ENCODE results near the gene PFDN1.
A peak's percentile ranks its signal among the peaks of the same experiment; 100 is the strongest.

PFDN1 gene

DNA sequence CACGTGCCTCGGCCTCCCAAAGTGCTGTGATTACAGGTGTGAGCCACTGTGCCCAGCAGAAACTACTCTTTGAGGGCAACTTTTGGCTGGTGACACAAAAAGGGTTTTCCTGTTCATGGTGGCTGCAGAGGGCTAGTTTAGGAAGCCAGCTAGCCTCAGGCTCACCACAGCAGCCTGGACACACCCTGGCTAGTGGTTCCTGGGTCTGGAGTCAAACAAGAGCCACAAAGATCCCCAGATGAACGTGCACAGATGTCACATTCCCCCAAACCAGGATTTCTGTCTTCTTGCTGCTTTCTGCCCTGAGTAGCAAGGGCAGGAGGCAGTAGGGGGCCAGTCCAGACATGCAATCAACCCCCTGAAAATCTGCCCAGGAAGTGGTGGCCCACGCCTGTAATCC is 36.7 kb upstream of the PFDN1 start:
- TF ChIP-seq, protein P1, sequence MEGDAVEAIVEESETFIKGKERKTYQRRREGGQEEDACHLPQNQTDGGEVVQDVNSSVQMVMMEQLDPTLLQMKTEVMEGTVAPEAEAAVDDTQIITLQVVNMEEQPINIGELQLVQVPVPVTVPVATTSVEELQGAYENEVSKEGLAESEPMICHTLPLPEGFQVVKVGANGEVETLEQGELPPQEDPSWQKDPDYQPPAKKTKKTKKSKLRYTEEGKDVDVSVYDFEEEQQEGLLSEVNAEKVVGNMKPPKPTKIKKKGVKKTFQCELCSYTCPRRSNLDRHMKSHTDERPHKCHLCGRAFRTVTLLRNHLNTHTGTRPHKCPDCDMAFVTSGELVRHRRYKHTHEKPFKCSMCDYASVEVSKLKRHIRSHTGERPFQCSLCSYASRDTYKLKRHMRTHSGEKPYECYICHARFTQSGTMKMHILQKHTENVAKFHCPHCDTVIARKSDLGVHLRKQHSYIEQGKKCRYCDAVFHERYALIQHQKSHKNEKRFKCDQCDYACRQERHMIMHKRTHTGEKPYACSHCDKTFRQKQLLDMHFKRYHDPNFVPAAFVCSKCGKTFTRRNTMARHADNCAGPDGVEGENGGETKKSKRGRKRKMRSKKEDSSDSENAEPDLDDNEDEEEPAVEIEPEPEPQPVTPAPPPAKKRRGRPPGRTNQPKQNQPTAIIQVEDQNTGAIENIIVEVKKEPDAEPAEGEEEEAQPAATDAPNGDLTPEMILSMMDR (conservative IDR thresholded peaks at IDR 0.05; ENCODE audit: control insufficient read depth, insufficient read depth, low read depth, low read length) = no peak
- no peak for DNase-seq (ENCODE audit: low read depth)
- no peak overlapping the region for H3K4me3 ChIP-seq (ENCODE audit: control insufficient read depth, low read depth, low read length)

DNA sequence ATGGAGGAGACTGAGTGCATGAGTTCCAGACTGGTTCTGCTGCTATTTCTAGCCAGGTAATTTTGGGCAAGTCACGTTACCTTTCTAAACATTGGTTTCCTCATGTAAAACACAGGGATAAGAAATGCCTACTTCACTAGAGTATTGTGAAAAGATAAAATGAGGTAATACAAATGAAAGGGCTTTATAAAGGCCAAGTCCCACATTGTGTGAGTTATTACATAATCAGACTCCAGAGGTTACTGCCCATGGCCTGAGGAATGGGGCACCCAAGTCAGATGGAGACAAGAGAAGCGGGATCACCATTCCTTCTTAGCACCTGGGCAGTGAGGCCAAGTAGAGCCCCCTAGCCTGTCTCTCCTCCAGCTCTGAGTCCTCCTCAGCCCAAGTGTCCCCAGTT is 36.0 kb upstream of the PFDN1 start:
- TF ChIP-seq, protein P1 (conservative IDR thresholded peaks at IDR 0.05; ENCODE audit: control insufficient read depth, insufficient read depth, low read depth, low read length) = no peak
- DNase-seq (ENCODE audit: low read depth) = no peak
- H3K4me3 ChIP-seq (ENCODE audit: control insufficient read depth, low read depth, low read length) = no peak overlapping the region

DNA sequence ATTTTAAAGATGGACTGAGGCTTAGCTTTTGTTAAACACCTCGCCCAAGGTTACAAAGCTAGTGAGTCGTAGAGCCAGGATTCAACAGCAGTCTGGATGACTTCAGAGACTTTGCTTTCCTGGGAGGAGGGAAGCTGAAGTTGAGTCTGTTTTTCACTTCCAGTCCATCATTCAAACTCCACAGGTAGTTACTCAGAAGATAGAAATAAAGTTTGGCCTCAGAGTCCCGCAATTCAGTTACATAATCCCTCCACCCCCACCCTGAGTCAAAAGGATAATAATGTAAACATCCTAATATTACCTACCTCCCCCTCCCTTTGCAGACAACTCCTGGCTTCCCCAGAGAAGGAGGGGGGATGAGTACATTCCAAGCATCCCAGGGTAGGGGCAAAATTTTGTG is 35.4 kb upstream of the PFDN1 start:
- no peak overlapping the region for H3K4me3 ChIP-seq (ENCODE audit: control insufficient read depth, low read depth, low read length)
- TF ChIP-seq, protein P1 (conservative IDR thresholded peaks at IDR 0.05; ENCODE audit: control insufficient read depth, insufficient read depth, low read depth, low read length) = no peak
- DNase-seq (ENCODE audit: low read depth) = peak; percentile 37

DNA sequence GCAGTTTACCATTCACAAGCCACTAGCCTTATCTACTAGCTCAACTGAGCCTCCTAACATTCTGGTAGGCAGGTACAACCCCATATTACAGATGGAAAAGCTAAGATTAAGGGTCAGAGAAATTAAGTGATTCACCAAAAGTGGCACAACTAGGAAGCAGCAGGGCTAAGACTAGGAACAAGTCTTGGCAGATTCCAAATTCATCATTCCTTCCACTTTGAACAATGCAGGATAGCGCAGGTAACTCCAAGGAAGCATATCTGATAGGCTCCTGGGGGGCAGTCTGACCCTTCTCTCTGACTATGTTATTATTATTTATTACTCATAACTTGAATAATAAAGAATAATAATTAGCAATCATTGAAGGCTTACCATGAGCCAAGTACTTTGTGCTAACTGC is 35.0 kb upstream of the PFDN1 start:
- no peak for DNase-seq (ENCODE audit: low read depth)

DNA sequence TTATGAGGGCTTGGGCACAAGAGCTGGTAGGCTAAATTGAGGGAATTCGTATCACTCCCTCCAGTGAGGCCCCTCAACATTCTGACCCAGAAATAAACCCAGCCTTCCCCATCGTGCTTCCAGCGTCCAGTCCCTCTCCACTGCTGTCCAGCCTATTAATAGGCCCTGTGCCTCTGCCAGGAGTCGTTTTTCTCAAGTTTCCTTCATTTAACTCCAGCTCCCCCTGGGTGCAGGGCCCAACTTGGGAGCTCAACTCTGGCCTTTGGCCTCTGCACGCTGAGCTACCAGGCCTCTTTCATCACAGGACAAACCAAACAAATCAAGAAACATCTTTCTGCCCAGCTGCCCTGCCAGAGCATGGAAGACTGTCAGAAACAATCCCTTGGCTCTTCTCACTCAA is 33.5 kb upstream of the PFDN1 start:
- TF ChIP-seq, protein P1 (conservative IDR thresholded peaks at IDR 0.05; ENCODE audit: control insufficient read depth, insufficient read depth, low read depth, low read length) = no peak
- no peak overlapping the region for H3K4me3 ChIP-seq (ENCODE audit: control insufficient read depth, low read depth, low read length)
- no peak for DNase-seq (ENCODE audit: low read depth)

More for the DNA sequence above, 35.0 kb upstream of the PFDN1 start:
- TF ChIP-seq, protein P1 (conservative IDR thresholded peaks at IDR 0.05; ENCODE audit: control insufficient read depth, insufficient read depth, low read depth, low read length) = no peak
- no peak overlapping the region for H3K4me3 ChIP-seq (ENCODE audit: control insufficient read depth, low read depth, low read length)

DNA sequence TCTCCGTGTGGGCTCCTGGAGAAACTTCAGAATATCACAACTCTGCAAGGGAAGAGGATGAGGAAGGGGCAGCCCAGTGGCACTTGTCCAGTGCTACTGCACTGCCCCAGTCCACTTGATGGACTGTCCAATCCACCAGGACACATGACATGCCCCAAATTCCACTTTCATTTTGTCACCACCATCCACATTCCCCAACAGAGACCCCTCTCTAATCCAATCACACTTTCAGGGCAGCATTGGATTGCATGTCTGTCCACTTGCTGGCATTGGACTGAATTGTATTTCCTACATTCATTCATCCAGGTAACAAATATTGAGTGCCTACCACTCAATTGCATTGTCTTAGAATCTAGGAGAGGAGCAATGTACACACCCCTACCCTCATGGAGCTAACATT is 28.7 kb upstream of the PFDN1 start:
- no peak overlapping the region for H3K4me3 ChIP-seq (ENCODE audit: control insufficient read depth, low read depth, low read length)
- TF ChIP-seq, protein P1 (conservative IDR thresholded peaks at IDR 0.05; ENCODE audit: control insufficient read depth, insufficient read depth, low read depth, low read length) = no peak
- DNase-seq (ENCODE audit: low read depth) = no peak

All from fibroblast of mammary gland (primary cell).